Activated effector memory CD4-positive, alpha-beta T cell treated with Interleukin-2 at 50 U/mL for 16 hours (primary cell): ENCODE measurements around the gene GSTCD.
"Not testable (repeated sequence)": the region's sequence is repeated elsewhere in the genome, so short reads cannot be mapped to it uniquely, and the experiment has no call there.

ENCODE experiments used
- DNase-seq: peaks from one replicate; pipeline ENCODE4 v3.0.0-alpha.2; 2020

Gene GSTCD

DNA sequence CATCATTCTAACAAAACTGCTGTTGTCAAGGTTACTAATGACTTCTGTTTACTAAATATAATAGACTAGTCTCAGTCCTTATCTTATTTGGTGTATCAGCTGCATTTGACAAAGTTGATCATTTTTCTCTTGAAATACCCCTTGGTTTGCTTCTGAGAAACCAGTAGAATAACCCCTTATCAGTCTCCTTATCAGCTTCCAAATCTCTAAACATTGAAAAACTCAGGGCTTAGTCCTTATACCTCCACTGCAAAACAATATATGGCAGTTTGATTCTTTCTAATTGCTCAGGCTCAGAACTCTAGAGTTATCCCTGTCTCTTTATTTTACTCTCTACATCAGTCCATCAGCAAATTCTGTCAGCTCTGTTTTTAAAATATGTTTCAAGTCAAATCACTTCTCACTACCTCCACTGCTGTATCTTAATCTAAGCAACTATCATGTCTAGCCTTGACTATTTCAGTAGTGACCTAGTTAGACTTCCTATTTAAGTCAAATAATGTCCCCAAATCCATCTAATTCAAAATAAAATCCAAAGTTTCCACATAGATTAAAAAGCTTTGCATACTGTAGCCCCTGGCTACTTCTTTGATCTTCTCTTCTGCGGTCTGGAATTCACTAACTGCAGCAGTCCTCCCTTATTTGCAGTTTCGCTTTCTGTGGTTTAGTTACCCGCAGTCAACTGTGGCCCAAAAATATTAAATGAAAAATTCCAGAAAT is 99.6 kb downstream of the GSTCD start:
- DNase-seq, result no peak

GRCh38 chr4:105808750-105809041 is 100.1 kb downstream of the GSTCD start:
- no peak for DNase-seq

DNA sequence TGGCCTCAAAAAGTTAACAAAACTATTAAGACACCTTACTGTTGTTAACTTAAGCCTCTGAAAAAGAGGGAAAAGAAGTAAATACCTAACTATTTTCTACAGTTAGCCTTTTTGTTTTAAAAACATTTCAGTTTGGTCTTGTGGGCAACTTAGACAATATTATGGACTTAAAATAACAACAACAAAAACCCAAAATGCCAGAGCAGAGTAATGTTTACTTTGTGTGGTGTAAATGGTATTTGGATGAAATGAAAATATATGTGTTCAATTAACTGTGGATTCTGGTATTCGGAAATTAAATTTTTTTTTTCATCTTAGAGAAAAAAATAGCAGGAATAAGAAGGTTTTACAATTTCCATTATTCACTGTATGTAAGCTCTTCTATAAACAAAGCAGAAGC is 107.1 kb downstream of the GSTCD start:
- DNase-seq, result no peak

- DNase-seq, result no peak
Observed at GRCh38 chr4:105822061-105822460, 113.5 kb downstream of the GSTCD start.

- DNase-seq, result no peak
Observed at GRCh38 chr4:105828074-105828473, 119.5 kb downstream of the GSTCD start.

DNA sequence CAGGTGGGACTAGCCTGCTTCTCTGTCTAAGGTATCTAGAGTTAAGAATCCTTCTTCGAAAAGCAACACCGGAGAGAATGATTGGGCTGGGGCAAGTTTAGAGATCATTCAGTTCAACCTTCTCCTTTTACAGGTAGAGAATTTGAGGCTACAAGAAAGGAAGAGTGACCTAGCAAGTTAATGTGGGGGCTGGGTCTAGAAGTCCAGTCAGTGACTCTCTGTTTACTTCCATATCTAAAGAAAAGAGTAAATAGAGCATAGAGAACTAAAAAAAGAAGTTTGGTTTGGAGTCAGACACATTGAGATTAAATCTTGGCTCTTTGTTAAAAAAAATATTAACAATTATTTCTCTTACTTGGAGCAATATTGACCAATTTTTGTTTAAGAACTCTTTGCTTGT is 122.6 kb downstream of the GSTCD start:
- no peak for DNase-seq

DNA sequence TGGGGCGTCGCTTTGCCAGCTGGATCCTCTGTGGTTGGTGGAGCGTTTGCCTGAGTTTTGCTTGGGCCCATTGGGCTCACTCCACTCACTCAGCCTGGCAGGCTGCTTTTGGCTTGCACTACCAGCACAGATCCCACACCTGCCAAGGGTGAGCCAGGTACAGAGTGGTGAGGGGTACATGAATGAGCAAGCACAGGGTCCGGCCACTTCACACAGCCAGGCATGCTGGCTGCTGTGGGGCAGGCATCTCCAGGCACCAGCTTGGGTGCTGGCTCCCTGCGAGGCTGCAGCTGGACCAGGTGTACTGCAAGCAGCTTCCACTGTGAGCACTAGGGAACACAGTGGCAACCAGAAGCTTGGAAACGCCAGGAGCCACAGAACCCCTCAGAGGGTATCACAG is 126.6 kb downstream of the GSTCD start:
- no peak for DNase-seq

DNA sequence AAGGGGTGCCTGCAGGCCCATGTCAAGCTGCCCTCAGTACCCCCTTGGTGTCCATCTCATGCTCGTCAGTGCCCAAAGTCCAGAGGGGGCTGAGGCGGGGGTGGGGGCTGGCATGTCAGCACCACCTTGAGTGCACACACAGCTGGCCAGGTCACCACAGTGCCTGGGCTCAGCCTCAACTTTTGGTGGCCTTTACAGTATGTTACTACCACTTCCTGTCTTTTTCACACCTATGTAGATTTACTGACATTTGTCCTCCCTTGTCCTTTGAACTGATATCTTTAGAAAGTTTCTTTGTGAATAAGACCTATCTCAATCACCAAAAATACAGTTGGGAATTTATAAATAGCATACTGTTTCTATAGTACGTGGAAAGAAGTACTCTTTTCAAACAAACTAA is 128.0 kb downstream of the GSTCD start:
- no peak for DNase-seq

GRCh38 chr4:105837037-105837436 is 128.5 kb downstream of the GSTCD start:
- DNase-seq, result no peak

DNA sequence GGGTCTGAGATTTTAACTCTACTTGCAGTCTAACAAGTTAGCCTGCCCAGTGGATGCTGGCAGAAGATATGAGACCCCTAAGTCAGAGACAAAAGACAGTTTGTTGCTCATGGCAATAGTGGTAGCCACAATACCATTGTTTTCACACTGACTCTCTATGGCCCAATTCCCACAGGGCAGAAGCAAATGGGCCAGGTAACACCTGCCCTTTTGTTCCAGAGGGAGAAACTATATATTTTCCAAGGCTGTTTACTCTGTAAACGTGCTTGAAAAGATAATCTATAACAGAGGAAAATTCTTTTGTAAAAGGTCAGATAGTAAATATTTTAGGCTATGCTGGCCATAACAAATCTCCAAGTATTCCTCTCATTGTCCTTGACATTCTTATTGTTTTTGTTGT is 129.5 kb downstream of the GSTCD start:
- DNase-seq, result no peak

DNA sequence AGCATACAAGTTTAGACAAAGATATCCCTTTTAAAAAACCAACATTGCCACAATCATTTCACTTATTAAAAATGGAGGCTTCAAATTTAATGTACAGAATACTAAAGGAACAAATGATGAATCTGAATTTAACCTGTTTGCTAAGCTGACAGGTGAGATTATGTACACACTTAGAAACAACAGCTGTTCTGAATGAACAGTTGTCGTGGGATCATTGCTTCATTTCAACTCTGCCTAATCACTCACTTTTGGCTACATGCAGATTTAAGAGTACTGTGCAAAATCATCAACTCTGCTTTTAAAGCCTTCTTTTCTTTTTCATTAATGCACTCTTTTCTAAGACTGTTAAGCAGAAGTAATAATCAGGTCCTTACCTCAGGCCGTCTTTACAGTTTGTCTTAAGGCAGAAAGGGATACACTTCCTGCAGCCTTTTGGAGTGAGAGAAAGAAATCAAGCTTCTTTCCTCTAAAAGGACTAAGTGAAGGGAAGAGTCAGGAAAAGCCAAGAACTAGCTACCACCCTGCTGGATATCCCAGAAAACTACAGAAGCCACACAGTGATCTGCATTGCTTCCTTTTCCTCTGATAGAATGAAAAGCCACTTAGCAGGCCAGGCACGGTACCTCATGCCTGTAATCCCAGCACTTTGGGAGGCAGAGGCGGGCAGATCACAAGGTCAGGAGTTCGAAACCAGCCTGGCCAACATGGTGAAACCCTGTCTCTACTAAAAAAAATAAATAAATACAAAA is 132.0 kb downstream of the GSTCD start:
- DNase-seq, result no peak

DNA sequence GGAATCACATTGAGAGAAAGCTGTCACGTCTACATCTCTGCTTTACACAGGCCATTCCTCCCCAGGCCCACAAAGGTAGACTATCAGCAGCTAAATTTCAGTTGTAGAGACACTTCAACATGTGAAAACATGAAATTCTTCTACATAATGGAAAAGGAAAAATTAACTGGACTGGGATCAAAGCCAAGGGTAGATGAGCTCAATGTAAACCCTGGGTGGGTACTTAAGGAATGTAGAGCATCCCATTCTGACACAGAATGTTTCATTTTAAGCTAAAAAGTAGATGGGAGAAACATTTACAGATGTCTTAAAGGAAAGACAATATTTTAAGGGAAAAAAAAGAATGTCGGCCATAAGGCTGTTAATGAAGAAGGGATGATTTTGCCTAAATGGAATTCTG is 135.4 kb downstream of the GSTCD start:
- DNase-seq, result no peak

- no peak for DNase-seq
Observed at GRCh38 chr4:105845559-105845958, 137.0 kb downstream of the GSTCD start.

DNA sequence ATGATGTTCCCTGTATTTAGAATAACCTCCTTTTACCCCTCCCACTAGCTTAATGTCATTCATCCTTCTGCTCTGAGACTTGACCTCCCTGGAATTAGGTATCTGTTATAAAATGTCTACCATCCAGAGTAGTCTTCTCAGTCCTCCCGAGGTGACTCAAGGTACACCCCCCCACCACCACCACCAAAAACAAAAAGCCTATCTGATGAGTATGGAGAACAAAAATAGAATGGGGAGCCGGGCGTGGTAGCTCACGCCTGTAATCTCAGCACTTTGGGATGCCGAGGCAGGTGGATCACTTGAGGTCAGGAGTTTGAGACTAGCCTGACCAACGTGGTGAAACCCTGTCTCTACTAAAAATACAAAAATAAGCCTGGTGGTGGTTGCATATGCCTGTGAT is 139.8 kb downstream of the GSTCD start:
- DNase-seq, result not testable (repeated sequence)

DNA sequence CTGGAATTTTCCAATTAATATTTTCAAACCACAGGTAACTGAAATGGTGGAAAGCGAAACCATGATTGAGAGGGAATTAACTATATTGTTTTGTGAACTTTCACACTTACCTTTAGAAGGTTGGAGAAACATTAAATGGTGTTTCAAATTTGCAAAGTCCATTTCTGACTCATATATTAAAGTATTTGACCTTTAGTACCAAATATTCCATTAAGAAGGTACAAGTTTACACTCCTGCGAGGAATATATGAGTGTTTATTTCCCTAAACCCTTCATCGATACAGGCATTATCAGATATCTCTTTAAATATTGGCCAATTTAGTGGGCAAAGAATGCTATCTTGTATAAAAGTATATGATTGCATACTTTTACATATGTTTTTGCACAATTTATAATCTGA is 142.6 kb downstream of the GSTCD start:
- DNase-seq, result no peak

GRCh38 chr4:105852230-105852629 is 143.6 kb downstream of the GSTCD start:
- DNase-seq, result not testable (repeated sequence)

- no peak for DNase-seq
Observed at GRCh38 chr4:105858466-105859040, 150.0 kb downstream of the GSTCD start.

DNA sequence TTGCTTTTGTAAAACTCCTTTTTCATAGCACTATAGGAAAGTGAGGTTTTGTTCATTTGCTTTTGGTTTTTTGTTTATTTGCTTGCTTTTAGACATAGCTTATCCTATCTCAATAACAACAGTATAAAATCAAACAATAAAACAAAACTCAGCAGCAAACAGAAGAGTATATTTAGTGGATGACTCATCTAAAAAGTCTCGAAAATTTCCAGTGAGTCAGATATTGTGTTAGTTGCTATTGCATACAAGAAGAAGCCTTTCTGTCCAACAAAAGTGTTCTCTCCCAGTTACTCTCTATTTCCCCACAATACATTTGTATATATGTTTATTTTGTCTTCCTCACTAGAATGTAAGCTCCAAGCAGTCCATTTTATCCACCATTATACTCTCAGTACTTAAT is 150.6 kb downstream of the GSTCD start:
- no peak for DNase-seq

- DNase-seq, result no peak
Observed at GRCh38 chr4:105870963-105871362, 162.4 kb downstream of the GSTCD start.

DNA sequence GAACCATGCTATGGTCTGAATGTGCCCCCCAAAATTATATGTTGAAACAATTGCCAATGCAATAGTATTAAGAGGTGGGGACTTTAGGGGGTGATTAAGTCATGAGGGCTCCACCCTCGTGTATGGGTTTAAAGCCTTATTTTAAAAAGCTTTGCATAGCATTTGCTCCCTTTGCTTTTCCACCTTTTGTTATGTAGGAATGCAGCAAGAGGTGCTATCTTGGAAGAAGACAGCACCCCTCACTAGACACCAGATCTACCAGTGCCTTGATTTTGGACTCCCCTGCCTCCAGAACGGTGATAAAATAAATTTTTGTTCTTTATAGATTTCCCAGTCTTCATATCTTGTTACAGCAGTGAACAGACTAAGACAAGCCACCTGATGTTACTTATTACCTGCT is 163.4 kb downstream of the GSTCD start:
- DNase-seq, result no peak

DNA sequence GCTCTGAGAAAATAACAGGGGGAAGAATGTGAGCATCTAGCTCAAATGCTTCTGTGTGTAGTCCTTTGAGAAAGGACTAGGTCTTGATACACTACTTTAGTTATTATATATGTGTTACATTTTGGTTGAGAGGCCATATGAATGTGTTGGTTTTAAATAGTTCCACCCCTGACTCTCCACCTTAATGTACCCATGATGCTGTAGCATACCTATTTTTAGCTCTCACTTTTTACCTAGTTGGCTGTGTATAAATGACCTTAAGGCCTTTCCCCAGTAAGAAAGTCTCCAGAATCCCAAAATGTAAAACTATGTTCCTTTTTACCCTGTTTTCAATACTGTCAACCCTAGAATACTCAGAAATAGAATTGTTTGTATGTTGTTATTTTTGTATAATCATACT is 166.6 kb downstream of the GSTCD start:
- DNase-seq, result no peak

- no peak for DNase-seq
Observed at GRCh38 chr4:105878668-105879067, 170.1 kb downstream of the GSTCD start.

GRCh38 chr4:105887508-105887907 is 178.9 kb downstream of the GSTCD start:
- no peak for DNase-seq
